ENCODE data around the gene RTCB.
"Not testable (repeated sequence)": the region's sequence is repeated elsewhere in the genome, so short reads cannot be mapped to it uniquely, and the experiment has no call there.

The RTCB gene

DNA sequence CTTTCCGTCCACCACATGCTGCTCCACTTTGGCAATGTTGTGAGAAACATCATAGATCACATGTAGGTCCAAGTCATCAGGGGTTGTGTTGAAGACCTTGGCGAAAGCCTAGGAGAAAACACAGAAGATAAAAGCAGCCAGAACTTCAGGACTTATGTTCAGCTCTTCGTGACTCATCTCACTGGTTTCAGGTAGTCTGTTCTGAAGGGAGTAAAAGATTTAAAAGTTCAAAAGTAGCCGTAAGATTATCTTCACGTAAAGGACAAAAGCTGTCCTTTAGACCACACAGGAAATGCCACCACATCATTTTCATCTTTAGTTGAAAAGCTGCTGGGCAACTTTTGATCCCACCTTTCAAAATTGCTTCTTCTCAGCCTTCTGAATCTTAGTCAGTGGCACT, 16.9 kb downstream of the RTCB start:
- DNase-seq (ENCODE audit: insufficient read length, low spot score) (no peak), FAIRE-seq (no peak)

DNA sequence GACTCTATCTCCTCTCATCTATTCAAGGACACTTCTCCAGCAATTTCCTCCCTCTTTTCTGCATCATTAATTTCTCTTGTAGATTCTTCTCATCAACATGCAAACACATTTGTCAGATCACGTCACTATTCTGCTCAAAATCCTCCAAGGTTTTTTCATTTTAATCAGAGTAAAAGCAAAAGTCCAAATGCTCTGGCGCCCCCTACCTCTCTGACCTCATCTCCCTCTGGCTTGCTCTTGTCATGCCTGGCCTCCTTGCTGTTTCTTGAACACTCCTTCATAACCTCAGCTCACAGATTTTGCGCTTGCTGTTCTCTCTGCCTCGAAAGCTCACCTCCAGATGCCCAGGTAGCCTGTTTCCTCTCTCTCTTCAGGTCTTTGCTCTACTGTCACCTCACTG, 22.4 kb downstream of the RTCB start:
- FAIRE-seq (no peak), DNase-seq (ENCODE audit: insufficient read length, low spot score) (no peak)

DNA sequence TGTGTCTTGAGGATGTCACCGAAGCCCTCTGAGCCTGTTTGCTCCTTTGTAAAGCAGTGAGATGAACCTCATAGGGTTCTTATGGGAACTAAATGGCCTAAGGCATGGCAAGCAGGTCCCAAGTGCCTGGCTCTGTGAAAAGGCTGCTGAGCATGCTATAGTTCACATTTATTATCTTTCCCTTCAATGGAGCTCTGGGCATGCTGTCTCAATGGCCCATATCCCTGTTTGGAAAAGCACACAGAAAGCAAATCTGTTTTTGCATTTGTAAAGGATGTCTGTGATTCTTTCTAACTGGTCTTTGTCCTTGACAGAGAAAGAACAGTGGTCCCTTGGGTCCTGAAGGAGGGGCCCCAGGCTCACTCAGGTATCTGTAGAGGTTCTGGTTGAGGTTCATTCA, 26.4 kb downstream of the RTCB start:
- no peak for DNase-seq (ENCODE audit: insufficient read length, low spot score)
- no peak for FAIRE-seq

DNA sequence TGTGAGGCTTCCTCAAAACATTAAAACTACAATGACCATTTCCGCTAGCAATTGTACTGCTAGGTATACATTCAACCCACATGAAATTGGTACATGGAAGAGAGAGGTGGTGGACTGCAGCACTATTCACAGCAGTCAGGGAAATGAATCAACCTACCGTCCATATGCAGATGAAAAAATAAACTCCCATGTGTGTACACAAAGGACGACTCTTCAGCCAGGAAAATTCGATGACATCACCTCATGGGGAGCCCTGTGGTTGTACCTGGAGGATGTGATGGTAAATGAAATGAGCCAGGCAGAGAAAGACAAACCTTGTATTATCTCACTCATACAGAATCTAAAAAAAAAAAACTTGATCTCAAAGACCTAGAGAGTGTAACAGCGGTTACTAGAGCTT, 31.1 kb downstream of the RTCB start:
- FAIRE-seq (no peak), DNase-seq (ENCODE audit: insufficient read length, low spot score) (no peak)

DNA sequence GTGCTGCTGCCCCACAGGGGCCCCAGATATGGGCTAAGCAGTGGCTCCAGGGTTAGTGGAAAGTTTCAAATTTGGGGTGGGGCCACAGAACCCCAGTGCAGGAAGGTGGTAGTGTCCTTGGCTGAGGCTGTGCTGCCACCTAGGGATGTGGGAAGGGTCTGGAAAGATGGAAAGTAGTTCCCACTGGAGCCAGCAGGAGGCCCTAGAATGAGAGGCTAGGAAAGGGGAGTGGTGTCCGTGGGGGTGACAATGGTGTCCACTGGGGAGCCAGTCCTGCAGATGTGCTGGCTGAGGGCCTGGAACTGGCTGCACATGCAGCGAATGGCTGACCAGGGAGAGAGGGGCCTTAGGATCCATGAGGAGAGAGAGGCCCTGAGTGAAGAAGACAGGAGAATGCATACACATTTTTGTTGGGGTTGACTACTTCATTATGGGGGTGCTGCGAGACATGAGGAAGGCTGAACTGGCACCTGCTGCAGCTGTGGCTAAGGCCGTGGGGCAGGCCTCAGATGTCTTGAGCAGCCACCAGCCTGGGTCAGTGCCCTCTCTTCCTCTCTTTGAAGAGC, 33.3 kb downstream of the RTCB start:
- DNase-seq (ENCODE audit: insufficient read length, low spot score) = peak; percentile 30

DNA sequence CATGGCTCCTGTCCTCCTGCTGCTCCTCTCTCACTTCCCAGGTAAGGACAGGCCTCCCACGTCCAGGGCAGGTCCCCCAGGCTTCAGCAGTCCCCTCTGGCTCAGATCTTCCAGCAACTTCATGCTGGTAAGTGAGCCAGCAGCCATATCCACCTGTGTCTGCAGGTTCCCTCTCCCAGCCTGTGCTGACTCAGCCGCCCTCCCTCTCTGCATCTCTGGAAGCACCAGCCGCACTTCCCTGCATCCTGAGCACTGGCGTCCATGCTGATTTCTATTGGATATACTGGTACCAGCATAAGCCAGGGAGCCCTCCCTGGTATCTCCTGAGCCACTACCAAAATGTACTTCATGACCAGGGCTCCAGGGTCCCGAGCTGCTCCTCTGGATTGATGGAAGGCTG, 35.4 kb downstream of the RTCB start:
- no peak for DNase-seq (ENCODE audit: insufficient read length, low spot score)
- FAIRE-seq = no peak

More for the DNA sequence above, 33.3 kb downstream of the RTCB start:
- no peak for FAIRE-seq

DNA sequence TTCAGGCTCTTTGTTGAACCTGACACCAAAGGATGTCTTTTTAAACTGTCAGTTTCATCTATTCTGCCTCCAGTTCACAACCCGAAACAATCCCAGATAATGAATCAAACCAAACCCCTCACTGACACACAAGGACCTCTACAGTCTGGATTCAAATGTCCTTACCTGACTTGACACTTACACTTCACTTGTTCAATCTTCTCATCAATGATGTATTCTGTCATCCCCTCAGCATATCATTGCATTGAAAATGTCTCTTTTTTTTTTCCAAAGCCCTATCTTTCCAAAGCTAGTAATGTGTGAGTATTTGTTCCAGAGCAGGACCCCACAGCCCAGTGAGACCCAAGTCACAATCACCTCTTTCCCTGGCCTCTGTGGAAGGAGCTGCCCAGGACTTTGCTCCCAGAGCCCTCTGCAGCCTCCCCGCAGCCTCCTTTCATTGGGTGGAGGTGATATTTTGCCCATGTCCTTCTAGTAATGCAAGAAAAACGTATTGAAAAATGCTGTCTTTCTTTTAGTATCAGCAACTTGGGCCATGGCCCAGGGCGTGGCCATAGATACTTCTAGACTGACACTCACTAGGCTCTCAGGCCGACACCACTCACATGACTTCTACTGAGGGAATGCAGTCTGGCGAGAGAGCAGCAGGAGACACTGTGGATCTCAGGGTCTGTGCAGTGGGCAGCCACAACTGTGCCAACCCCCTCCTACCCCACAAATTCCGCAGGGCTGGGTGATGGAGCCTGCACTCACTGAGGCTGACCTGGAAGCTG, 36.2 kb downstream of the RTCB start:
- no peak for DNase-seq (ENCODE audit: insufficient read length, low spot score)
- no peak for FAIRE-seq

DNA sequence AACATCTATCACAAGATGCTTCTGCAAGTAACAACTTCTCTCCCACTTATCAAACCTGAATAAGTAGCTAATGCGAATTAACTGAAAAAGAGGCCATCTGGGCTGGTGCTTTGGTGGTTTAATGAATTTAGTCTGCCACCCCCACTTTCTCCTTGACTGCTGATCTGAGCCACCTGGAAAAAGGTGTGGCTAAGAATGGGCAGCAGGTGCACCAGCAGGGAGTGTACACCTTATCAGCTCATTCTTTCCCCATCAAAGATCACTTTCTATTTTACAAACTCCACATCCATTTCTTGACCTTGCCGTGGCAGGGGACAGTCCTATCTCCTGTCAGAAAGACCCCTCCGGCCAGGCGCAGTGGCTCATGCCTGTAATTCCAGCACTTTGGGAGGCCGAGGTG, 47.8 kb downstream of the RTCB start:
- FAIRE-seq (no peak), DNase-seq (ENCODE audit: insufficient read length, low spot score) (no peak)

DNA sequence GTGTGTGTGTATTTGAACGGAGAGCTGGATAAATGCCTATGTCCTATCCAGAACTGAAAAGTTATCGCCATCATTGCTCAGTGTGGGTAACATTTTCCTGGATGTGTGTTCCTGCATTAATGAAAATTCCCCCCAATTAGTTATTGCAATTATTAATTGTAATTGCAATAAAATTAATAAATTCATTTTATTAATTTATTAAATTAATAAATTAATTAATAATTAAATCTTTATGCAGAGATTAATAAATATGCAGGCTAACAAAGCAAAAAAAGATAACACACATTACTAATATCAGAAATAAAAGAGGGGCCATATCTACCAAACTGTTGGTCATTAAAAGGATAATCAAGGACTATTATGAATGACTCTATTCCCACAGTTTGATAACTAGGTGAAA, 50.8 kb downstream of the RTCB start:
- DNase-seq (ENCODE audit: insufficient read length, low spot score) (no peak), FAIRE-seq (no peak)

DNA sequence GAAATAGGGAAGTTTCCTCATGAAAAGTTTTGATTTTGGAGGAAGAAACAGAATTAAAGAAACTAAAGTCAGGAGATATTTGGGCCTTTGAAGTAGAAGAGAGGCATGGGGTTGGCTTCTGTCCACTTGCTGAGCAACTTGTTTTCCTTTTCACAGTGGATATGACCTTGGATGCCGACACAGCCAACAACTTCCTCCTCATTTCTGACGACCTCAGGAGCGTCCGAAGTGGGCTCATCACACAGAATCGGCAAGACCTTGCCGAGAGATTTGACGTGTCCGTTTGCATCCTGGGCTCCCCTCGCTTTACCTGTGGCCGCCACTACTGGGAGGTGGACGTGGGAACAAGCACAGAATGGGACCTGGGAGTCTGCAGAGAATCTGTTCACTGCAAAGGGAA, 52.0 kb downstream of the RTCB start:
- FAIRE-seq; DNase-seq (ENCODE audit: insufficient read length, low spot score): not testable (repeated sequence)

DNA sequence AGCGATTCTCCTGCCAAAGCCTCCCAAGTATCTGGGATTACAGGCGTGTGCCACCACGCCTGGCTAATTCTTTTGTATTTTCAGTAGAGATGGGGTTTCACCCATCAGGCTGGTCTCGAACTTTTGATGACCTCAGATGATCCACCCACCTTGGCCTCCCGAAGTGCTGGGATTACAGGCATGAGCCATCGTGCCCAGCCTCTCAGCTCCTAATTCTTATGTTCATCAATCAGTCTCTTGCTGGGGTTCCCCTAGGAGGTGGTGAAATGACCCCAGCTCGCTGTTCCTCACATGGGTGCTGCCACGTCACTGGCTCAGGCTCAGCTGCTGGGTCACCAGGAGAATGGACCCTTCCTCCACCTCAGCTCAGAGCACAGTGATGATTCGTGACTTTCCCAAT, 54.5 kb downstream of the RTCB start, which contains the start of gene RFPL3:
RFPL3 (plus strand) TSS at position 301 of the 400 bp plus-strand sequence. CDS start 205 bp downstream, outside the sequence.
- not testable (repeated sequence) for DNase-seq (ENCODE audit: insufficient read length, low spot score); FAIRE-seq

DNA sequence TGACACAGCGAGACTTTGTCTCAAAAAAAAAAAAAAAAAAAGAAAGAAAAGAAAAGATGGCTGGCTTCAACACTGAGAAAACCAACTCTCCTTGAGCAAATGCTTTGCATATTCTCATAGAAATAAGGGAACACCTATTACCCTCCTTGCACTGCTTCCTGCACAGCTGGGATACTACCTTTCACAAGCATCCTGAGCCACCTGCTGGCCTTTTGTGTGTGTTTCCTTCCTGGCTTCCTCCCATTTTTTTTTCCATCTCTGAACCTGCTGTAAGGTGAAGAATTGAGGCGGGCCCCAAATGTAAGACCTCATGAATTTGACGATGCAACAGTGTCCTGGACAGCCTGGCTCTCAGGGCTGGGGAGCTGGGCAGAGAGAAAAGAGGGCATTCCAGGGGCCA, 56.3 kb downstream of the RTCB start:
- DNase-seq (ENCODE audit: insufficient read length, low spot score) (no peak), FAIRE-seq (no peak)

DNA sequence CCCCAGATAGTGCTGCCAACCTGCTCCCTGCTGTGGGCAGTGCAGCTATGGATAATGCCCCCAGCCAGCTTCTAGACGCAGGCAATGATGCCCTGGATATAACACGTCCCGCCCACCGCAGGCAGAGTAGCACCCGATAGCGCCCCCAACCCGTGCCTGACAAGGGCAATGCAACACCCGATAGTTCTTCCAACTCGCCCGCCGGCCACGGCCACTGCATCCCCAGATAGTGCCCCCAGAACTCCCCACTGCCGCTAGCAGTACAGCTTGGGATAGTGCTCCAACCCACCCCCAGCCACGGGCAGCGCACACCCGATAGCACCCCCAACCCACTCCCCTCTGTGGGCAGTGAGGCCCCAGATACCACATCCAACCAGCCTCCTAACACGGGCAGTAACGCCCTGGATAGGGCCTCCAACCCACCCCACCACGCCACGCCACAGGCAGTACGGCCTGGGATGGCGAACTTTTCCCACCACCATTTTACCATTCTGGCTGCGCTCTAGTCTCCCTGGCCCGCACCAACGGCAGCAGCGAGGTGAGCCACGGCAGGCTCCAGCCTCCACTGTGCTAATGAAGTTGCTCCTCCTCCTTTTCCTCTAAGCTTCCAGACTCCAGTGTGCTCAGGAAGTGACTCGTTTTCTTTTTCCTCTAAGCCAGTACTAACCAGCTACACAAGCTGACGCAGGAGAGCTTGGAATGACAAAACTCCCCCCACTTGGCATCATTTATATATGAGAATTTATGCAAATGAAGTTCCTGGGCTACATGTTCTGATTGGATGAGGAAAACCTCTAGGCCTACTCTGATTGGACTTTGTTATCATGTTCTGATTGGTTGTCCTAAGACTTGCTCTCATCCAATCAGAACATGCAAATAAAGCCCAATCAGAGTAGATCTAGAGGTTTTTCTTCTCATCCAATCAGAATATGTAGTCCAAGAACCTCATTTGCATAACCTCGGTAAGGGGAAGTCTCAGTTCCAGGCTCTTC, 57.4 kb downstream of the RTCB start:
- peak; percentile 6 for DNase-seq (ENCODE audit: insufficient read length, low spot score)
- FAIRE-seq = no peak

DNA sequence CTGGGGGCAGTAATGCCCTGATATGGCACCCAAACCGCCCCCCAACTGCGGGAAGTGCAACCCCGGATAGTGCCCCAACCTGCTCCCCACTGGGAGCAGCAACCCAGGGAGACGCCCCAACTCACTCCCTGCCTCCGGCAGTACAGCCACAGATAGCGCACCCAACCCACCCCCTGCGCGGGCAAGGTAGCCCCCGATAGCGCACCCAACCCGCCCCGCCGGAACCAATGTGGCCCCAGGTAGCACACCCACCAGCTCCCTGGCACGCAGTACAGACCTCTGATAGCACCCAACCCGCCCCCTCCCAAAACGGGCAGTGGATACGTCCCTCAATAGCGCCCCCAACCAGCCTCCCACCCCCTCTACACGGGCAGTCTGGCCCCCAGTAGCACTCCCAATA, 58.2 kb downstream of the RTCB start:
- DNase-seq (ENCODE audit: insufficient read length, low spot score) = no peak
- FAIRE-seq = no peak

DNA sequence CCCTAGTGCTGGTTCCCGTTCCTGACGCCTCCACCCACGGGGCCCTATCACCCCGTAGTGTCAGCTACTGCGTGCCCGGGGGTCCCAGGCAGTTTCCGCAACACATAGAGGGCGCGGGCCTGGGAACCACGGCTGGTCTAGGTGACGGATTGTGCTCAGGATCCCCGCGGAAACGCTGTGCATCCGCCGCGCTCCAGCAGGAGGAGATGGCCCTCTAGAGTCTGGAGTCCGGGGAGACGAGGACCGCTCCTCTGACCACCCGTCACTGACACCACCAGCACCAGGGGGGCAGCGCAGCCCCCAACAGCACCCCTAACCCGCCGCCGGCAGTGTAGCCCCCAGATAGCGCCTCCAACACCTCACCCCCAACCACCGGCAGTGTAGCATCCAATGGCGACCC, 58.8 kb downstream of the RTCB start:
- no peak for DNase-seq (ENCODE audit: insufficient read length, low spot score)
- FAIRE-seq = no peak

DNA sequence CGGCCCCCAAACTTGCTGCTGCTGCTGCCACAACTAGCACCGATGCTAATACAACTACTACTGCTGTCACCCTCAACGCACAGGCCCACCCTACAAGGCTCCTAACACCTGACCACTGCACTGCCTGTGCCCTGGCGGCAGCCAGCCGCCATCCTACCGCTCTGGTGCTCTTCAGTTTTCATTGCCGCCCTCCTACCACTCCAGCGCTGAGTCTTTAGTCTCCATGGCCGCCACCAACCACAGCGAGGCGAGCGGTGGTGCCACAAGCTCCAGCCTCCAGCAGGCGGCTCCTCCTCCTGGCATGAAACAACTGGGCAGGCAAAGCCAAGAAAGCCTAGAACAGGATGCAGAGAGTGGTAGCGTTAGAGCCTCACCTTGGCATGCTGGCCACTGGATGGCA, 59.4 kb downstream of the RTCB start:
- no peak for DNase-seq (ENCODE audit: insufficient read length, low spot score)
- no peak for FAIRE-seq

DNA sequence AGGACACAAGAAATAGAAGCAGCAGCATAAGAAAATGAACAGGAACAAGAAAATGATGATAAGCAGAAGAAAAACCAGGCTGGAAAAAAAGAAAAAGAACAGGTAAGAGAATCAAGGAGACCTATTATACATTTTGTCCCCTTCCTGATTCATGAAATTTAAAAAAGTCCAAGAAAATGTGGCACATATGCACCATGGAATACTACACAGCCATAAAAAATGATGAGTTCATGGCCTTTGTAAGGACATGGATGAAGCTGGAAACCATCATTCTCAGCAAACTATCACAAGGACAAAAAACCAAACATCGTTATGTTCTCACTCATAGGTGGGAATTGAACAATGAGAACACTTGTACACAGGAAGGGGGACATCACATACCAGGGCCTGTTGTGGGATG, 60.2 kb downstream of the RTCB start:
- not testable (repeated sequence) for FAIRE-seq; DNase-seq (ENCODE audit: insufficient read length, low spot score)

DNA sequence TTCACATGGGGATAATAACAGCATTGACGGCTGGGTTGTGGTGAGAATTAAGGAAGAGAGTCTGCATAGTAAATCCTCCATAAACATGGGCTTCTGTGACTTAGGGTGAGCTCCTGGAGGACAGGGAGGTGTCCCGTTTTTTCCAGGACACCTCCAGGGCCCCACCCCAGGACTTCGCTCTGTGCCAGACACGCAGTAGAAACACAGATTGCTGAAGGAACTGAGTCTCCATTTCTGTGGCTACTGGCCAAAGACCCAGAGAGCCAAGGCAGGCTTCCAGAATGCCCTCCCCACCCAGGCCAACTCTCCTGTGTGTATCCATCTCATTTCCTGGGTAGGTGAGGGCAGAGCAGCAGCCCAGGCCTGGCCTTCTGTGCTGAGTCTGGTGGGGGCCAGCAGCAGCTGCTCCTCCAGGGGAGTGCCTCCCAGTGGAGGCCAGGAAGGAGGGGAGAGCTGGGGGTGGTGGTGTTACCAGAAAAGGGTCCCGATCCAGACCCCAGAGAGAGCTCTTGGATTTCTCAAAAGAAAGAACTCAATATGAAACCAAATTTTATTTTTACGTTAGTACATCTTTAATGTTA, 63.9 kb downstream of the RTCB start:
- FAIRE-seq = no peak
- DNase-seq (ENCODE audit: insufficient read length, low spot score) = no peak

DNA sequence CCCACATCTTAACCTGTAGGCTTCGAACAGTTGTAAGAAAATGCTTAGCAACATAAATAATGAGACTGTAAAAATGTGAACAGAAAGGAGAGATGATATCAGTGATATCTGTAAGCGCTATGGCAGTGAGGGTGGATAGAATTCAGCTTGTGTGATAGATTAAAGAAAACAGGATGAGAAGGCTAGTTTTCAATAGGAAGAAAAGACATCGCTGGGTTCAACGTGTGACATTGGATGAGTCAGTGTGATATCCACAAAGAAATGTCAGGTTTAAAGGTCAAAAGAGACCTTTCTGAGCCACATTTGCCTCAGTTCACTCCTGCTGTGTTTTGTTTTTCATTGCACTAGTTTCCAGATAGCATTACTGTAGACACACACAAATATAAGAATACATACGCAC, 68.1 kb downstream of the RTCB start:
- no peak for FAIRE-seq
- no peak for DNase-seq (ENCODE audit: insufficient read length, low spot score)

DNA sequence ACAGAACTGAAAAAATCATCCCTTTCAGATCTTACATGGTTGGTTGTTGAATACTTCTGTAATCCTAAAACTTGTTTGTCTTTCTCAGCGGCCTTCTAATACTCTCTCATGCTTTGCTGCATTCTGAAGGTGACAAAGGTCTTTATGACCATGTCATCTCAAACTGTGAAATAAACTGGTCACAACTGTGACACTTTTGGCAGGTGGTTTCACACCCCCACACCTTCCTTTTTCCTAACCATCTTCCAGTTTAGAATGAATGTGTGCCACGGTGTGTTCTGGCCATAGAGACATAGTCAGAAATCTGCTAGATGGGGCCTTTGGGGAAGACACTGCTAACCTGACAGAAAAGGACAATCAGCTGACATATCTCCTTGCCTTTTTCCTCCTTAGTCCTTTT, 69.1 kb downstream of the RTCB start:
- FAIRE-seq (no peak), DNase-seq (ENCODE audit: insufficient read length, low spot score) (no peak)

Measured in HTR-8/SVneo (cell line).